HG03159 (cell line): Measurements from ENCODE around the gene CNRIP1.
"Not testable (repeated sequence)": the region's sequence is repeated elsewhere in the genome, so short reads cannot be mapped to it uniquely, and the experiment has no call there.

Experiments
- ATAC-seq: cut with Tn5 transposase; IDR thresholded peaks from one replicate; pipeline ENCODE4 v1.9.1; 2021; ENCODE audit warnings: mild to moderate bottlenecking, moderate library complexity; ENCODE audit not compliant: unreplicated experiment

CNRIP1 gene

DNA sequence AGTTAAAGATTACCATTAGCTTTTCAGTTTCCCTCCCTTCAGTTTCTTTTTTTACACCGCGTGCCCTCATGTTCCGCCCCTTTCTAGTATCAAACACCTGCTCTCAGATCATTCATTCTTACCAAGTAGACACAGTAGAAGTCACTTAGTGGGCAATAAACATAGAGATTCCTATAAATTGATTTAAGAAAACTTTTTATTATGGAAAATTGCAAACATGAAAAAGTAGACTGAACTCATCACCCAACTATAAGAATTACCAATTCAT, 21.2 kb upstream of the CNRIP1 start:
- no peak for ATAC-seq

DNA sequence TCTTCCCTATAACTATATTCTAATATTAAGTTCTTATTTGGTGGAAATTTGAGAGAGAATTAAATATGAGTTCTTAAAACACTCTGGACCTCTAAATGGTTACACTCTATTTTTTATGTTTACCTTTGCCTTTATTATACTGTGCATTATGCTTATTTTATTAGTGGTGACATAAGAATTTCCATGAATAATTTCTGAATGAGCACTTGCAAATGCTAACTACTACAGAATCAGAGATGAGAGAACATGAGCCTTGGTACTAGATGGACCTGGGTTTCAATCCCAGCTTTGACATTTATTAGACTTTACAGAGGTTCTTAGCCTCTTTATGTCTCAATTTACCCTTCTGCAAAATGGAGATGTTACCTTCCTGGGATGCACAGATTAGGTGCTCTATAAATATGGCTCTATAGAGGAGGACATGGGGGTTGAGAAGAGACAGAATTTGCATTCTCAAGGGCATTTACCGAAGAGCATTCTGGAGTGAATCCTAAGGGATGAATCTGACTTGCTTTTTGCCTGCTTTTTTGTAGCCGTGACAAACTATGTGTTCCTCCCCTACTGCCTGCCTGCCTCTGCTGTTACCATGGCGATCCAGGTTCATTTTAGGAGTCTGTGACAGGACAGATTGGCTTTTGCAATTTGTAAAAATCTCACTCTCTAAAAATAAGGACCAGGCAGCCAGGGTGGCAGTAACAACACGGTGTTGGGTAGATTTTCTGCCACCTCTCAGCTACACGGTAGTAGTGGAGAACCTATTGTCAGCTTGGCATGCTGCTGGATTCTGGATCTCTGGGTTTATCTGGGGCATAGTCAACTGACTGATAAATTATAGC, 20.7 kb upstream of the CNRIP1 start:
- ATAC-seq = no peak

DNA sequence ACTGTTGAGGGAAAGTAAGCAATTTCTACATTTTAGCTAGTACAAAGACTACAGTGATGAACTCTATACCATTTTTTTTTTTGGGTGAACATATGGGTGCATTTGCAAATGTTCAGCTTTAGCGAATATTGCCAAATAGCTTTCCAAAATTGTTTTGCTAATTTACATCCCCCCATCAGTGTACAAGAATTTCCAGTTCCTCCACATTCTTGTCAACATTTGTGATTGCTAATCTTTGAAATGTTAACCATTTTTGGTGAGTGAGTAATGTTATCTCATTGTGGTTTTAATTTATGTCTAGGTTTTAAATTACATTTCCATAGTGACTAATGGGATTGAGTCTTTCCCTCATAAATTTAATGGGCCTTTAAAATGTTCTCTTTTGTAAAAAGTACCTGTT, 16.4 kb upstream of the CNRIP1 start:
- no peak for ATAC-seq

DNA sequence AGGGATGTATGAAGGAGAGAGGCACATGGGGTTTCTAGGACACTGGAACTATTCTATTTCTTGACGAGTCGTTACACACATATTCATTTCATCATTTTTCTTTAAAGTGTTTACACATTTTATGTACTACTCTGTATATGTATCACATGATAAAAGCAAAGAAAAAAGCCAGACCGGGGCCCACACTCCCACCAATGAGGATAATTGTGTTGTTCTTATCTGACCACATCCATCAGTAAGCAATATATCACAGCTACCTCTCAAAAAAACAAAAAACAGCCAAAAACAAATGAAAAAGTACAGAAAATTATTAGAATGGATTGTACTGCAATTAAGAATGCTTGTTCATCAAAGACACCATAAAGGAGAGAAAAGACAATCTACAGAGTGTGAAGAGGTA, 14.2 kb upstream of the CNRIP1 start:
- no peak for ATAC-seq

DNA sequence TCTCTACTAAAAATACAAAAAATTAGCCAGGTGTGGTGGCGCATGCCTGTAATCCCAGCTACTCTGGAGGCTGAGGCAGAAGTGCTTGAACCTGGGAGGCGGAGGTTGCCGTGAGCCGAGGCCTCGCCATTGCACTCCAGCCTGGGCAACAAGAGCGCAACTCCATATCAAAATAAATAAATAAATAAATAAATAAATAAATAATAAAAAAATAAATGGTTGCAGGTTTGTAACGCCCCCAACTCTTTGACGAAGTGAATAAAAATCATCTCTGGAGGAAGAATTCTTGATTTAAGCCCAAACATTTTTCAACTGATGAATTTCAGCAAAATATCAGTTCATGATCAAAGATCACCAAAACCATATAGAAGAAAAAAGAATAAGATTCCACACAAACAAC, 13.3 kb upstream of the CNRIP1 start:
- no peak for ATAC-seq

DNA sequence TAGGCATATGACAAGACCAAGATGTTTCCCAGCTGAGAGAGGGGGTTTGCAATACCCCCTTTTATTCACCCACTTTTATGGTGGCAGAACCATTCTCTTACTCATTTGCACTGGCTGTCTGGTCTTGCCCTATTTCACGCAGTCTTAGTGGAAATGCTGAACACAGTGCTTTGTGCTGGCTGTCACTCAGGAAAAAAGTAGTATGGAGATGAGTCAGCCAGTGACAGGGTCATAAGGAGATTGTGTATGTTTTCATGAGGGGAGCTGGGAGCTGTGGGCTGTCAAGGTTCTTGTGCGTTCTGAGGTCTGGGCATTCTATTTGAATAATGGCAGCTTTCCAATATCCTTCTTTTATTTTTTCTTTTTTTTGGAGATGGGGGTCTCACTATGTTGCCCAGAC, 10.9 kb upstream of the CNRIP1 start:
- no peak for ATAC-seq

DNA sequence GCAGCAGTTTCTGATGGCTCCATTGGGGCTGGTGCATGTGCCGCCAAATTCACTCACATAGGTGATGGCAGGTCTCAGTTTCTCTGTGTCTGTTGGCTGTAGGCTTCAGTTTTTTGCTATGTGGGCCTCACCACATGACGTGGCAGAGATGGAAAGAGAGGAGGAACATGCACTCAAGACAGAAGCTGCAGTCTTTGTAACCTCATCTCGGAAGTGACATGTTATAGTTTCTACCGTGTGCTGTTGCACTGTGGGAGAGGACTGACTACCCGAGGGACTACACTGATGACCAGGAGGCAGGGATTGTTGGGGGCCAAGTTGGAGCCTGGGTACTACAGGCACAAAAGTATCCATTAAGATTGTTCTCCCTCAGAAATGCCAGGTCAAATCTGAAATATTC, 9.2 kb upstream of the CNRIP1 start:
- ATAC-seq = no peak

DNA sequence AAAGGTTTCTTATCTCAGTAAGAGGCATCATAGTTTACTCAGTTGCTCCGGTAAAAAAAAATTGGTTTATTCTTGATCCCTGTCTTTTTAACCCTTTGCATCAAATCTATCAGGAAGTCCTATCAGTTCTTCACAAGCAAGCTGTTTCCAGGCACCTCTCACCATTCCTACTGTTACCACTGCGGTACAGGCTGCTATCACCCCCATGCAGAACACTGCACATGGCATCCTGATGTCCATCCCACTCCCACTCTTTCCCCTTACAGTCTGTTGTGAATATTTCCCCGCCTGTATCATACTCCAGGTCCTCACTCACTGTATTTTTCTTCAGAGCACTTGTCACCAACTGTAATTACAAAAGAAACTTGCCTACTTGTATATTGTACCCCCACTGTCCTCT, 5.3 kb upstream of the CNRIP1 start:
- ATAC-seq = no peak

DNA sequence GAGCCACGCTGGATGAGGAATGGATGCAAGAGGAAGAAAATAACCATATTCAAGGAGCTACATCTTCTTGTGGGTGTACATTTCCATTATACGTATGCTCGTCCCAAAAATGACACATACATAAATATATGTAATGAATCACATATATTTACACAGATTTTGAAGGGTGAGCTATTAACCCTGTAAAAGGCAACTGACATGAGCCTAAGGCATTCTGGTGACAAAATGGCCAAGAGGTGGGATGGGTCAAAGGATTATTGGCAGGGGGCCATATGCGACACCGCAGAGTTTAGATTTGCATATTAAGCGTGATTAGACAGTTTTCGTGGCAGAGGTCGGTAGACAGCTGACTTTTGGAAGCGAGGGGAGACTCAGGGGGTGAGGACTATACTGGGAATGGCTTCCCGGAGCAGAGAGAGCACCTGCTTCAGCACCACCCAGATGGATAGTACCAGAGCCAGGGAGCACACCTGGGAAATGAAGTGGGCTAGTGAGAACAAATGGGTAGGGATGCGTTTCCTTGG, 431 bp upstream of the CNRIP1 start:
- no peak for ATAC-seq

DNA sequence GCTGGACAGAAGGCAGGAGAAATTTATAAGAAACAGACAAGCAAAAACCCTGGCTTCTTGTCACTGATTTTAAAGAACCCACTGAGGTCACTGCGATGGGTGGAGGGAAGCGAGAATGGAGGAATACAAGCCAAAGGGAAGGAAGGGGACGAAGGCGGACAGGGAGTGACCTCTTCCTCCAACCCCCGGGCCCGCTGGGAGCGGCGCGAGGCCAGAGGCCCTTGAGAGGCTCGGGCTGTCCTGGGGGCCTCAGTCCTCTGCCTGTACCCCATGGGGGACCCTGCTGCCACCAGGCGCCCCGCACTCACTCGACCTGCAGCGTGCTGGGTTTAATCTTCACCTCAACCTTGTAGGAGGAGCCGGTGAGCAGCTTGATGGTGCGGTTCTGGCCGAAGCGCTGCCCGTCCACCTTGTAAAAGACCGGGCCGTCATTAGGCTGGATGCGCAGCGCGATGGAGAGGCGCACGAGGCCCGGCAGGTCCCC, 793 bp downstream of the CNRIP1 start:
- no peak for ATAC-seq

DNA sequence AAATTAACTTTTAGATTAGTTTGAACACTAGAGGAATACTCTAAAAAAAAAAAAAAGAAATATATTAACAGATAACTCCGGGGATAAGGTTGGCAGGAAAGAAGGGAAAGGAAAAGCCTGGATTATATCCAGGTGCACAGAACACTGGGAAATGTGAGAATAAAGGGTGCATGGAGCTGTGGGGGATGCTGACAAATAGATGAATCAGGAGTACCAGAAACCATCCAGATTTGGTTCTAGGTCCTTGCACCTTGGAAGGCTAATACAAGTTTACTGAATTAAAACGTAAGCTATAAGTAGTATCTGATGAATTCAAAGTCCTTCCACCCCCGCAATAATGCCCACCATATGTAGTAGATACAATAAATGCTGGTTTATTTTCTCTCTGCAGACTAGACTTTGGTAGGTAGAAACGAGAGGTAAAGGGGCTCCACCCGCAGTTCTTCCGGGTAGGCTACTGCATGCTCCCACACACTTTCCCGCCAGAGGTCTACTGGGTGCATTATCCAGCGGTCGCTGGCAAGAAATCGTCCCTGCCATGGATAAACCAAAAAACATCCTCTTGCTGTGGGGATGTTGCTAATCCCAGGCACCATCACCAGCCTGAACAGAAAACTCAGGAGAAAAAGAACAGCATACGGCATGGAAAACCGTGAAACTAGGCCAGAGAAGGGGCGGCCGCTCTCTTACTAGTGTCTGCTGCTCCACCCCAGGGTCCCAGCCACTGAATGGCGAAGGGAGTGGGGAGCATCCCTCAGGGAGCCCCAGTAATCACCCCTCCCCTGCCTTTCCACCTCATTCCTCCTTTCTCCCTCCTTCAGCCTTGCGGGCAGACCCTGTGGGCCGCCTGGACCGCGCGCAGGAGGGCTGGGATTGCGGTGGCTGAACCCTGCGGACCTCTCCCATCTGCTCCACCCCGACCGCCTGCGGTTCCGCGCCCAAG, 1.5 kb downstream of the CNRIP1 start:
- no peak for ATAC-seq

DNA sequence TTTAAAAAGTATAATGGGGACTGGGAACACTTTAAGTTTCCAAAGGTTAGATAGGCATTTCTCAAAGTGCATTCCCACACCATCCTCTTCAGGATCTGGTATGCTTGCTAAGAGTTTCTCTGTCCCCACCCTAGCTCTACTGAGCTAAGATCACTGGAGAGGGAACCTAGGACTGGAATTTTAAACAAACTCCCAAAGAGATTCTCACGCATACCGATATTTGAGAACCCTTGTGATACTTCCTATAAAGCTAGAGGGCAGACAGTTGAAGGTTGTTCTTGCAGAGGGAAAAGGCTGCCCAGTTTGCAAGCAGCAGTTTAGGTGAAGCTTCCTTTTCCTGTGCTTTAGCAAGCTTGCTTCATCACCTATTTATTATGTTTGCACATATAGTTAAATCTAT, 3.6 kb downstream of the CNRIP1 start:
- no peak for ATAC-seq

DNA sequence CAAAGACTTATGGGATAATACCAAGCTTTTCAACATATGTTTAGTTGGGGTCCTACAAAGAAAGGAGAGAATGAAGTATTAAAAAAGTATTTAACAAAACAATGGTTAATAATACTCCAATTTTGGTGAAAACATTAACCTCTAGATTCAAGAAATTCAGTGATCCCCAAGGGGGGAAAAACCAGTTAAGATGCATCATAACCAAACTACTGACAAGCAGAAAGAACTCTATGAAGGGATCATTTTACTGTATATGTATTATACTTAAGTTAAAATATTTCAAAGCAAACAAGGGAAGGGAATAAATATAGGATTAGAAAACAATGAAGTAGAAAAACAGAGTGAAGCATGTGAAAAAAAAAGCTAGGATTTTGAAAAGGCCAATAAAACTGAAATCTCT, 8.7 kb downstream of the CNRIP1 start:
- no peak for ATAC-seq

DNA sequence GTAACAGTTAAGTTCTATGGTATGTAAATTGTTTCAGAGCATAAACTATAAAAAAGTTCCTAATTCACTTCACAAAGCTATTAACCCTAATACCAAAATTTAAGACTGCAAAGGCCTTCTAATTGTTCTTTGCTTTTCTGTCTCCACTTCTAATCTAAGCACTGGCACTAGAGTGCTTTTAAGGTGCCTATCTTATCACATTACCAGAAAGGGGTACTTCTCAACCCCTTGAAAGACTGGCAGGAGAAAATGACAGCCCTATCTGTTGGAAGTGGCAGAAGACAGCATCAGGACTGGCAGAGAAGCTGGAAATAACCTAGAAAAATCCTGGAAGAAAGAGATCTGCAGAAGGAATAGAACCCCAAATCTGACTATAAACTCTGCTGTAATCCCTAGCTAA, 10.3 kb downstream of the CNRIP1 start:
- ATAC-seq = no peak

DNA sequence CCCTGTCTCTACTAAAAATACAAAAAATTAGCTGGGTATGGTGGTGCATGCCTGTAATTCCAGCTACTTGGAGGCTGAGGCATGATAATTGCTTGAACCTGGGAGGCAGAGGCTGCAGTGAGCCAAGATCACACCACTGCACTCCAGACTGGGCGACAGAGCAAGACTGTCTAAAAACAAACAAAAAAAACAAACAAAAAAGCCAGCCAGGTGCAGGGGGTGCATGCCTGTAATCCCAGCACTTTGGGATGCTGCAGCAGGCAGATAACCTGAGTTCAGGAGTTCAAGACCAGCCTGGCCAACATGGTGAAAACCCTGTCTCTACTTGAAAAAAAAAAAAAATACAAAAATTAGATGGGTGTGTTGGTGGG, 15.9 kb downstream of the CNRIP1 start:
- not testable (repeated sequence) for ATAC-seq

DNA sequence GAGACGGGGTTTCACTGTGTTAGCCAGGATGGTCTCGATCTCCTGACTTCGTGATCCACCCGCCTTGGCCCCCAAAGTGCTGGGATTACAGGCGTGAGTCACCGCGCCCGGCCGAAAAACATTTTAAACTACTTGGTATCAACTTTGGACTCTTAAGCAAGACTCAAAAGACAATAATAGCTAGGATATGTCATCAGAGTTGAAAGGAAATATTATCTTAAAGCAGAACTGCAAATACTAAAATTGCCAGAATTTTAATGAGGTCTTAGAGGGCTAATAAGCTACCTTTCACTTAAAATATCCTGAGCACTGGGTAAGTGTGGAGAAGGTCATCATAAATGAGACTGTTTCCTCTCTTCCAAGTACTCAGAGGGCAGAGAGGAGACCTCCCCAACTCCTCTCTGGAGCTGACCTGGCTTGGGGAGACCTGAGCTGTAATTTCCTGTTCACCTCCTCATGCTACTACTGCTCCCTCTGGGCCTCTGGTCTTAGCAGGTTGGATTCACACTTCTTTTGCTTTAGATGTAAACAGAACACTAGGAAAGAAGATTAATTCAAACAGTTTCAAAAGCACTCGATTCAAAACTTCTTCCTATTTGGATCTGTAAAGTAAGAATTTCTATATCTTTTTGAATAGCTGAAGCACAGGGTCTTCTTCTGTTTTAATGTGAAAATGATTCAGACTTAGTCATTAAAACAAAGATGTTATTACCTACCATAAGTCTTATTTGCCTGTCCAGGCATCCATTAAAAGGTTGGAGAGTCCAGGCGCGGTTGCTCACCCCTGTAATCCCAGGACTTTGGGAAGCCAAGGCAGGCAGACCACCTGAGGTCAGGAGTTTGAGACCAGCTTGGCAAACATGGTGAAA, 16.5 kb downstream of the CNRIP1 start:
- ATAC-seq = no peak

DNA sequence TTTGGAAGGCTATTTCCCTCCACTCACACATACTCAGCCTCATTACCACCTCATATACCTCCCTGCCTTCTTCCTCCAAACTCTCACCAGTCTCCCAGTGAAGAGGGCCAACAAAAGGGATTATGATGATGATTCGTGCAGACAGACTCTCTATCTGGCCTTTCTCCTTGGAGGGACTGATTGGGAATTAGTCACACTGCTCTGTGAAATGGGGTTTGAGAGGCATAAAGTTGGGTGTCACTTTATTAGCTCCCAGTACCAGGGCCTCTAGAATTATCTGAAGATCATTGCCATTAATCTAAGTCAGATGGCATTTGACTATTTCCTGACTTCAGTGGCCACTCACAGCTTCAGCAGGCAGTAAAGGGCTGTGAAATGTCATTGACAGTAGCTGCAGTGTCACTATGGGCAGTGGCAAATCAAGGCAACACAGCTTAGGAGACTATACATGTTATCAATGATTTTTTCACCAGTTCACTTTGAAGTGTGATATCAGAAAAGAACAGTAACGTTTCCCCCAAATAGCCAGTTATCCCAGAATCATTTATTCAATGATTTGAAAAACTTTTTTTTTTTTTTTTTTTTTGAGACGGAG, 17.4 kb downstream of the CNRIP1 start:
- no peak for ATAC-seq

DNA sequence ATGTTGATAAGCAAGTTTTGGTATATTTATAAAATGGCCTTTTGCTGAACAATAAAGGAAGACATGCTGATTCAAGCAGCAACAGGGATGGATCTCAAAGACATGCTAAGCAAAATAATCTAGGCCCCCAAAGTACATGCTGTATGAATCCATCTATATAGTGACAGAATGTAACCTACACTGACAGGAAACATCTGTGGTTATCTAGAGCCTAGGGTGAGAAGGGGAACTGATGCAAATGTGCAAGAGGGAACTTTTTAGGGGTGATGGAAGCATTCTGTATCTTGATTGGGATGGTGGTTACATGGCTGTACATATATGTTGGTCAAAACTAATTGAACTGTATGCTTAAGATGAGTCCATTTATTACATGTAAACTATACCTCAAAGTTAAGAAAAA, 24.2 kb downstream of the CNRIP1 start:
- peak; percentile 66 for ATAC-seq

DNA sequence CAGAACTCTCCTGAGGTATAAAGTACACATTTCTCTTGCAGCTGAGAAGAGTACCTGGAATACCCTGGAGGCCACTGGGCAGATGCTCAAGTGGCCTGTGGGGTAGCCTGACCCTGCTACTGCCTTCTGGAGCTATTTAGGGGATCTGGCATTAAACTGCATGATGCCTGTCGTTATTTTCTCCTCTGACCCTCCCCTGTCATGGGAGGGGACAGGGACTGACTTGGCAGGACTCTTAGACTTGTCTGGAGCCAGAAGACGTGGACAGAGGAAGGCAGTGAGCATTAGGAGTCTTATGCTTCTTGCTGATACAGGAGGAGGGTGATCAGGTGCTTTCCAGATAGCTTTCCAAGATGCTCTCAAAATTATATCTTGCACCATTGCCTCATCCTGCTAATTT, 24.8 kb downstream of the CNRIP1 start:
- ATAC-seq = no peak

DNA sequence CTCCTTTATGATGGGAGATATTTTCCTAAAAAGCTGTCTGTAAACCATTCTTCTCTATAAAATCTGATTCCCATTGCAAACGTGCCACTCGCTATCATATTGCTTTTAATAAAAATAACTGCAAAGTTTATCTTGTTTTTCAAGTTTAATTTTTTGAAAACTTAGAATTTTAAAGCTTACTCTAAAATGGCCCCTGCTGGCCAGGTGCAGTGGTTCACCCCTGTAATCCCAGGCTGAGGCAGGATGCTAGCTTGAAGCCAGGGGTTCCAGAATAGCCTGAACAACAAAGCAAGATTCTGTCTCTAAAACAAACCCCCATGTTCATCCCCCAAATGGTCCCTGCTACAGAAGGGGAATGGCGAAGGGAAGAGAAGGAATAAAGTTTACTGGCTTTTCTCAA, 25.6 kb downstream of the CNRIP1 start:
- ATAC-seq = no peak

DNA sequence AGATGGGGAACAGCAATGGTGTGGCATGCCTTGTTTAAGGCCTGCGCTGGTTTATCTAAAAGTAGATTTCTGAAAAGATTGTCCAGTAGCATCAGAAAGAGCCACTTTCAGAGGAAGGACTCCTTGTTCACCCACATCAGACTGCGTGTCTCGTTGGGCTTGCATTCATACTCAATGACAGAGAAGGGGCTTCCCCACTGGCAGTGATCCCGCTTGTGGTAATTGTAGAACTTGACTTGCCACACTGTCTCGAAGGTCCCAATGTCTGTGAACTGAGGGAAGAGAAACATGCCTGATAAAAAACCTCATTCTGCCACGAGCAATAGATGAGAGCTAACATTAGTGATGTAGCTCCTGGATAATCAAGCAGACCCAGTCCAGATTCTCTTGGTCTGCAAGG, 26.0 kb downstream of the CNRIP1 start:
- ATAC-seq = no peak
